ENCODE measurements around the gene SDK1.
A peak's percentile ranks its signal among the peaks of the same experiment; 100 is the strongest.

Gene SDK1

GRCh38 chr7:3918576-3918975, 617.5 kb downstream of the SDK1 start:
- no peak for TF ChIP-seq CTCF (IDR thresholded peaks at IDR 0.05; ENCODE audit: poor library complexity, severe bottlenecking)
- Histone ChIP-seq H3K9me3 (ENCODE audit: severe bottlenecking) (no peaks in the 10 kb centered on the region), H3K36me3 (ENCODE audit: low read depth) (no peaks in the 10 kb centered on the region), H3K4me3 (ENCODE audit: severe bottlenecking) (no peak overlapping the region), H3K27ac (ENCODE audit: poor library complexity, severe bottlenecking) (no peak overlapping the region), H3K4me1 (ENCODE audit: insufficient read depth, poor library complexity, severe bottlenecking) (peaks cover 15% of the 10 kb centered on the region), H3K27me3 (ENCODE audit: insufficient read depth, poor library complexity, severe bottlenecking) (no peaks in the 10 kb centered on the region)
- DNase-seq (ENCODE audit: low spot score) (no peak), ATAC-seq (ENCODE audit: low read depth) (no peak)

GRCh38 chr7:3922175-3922635, 621.2 kb downstream of the SDK1 start:
- Histone ChIP-seq H3K9me3 (ENCODE audit: severe bottlenecking) (no peaks in the 10 kb centered on the region), H3K36me3 (ENCODE audit: low read depth) (no peaks in the 10 kb centered on the region), H3K4me3 (ENCODE audit: severe bottlenecking) (no peak overlapping the region), H3K27ac (ENCODE audit: poor library complexity, severe bottlenecking) (no peak overlapping the region), H3K27me3 (ENCODE audit: insufficient read depth, poor library complexity, severe bottlenecking) (no peaks in the 10 kb centered on the region), H3K4me1 (ENCODE audit: insufficient read depth, poor library complexity, severe bottlenecking) (peaks cover 6% of the 10 kb centered on the region)
- TF ChIP-seq CTCF (IDR thresholded peaks at IDR 0.05; ENCODE audit: poor library complexity, severe bottlenecking) = peak; percentile 57
- ATAC-seq (ENCODE audit: low read depth) (peak; percentile 94), DNase-seq (ENCODE audit: low spot score) (no peak)

- Histone ChIP-seq H3K4me3 (ENCODE audit: severe bottlenecking) (no peak overlapping the region), H3K9me3 (ENCODE audit: severe bottlenecking) (no peaks in the 10 kb centered on the region), H3K4me1 (ENCODE audit: insufficient read depth, poor library complexity, severe bottlenecking) (peaks cover 6% of the 10 kb centered on the region), H3K27me3 (ENCODE audit: insufficient read depth, poor library complexity, severe bottlenecking) (no peaks in the 10 kb centered on the region), H3K36me3 (ENCODE audit: low read depth) (no peaks in the 10 kb centered on the region), H3K27ac (ENCODE audit: poor library complexity, severe bottlenecking) (no peak overlapping the region)
- DNase-seq (ENCODE audit: low spot score) (no peak), ATAC-seq (ENCODE audit: low read depth) (no peak)
- TF ChIP-seq CTCF (IDR thresholded peaks at IDR 0.05; ENCODE audit: poor library complexity, severe bottlenecking) = no peak
Observed at GRCh38 chr7:3923307-3923918, 622.4 kb downstream of the SDK1 start.

GRCh38 chr7:3924277-3924676, 623.2 kb downstream of the SDK1 start:
- H3K36me3 ChIP-seq (ENCODE audit: low read depth) = no peaks in the 10 kb centered on the region
- peaks cover 6% of the 10 kb centered on the region for H3K4me1 ChIP-seq (ENCODE audit: insufficient read depth, poor library complexity, severe bottlenecking)
- no peaks in the 10 kb centered on the region for H3K9me3 ChIP-seq (ENCODE audit: severe bottlenecking)
- no peaks in the 10 kb centered on the region for H3K27me3 ChIP-seq (ENCODE audit: insufficient read depth, poor library complexity, severe bottlenecking)
- TF ChIP-seq CTCF (IDR thresholded peaks at IDR 0.05; ENCODE audit: poor library complexity, severe bottlenecking) = no peak
- DNase-seq (ENCODE audit: low spot score) (no peak), ATAC-seq (ENCODE audit: low read depth) (no peak)
- H3K27ac ChIP-seq (ENCODE audit: poor library complexity, severe bottlenecking) = no peak overlapping the region
- no peak overlapping the region for H3K4me3 ChIP-seq (ENCODE audit: severe bottlenecking)

- TF ChIP-seq CTCF (IDR thresholded peaks at IDR 0.05; ENCODE audit: poor library complexity, severe bottlenecking) = no peak
- Histone ChIP-seq H3K4me3 (ENCODE audit: severe bottlenecking) (no peak overlapping the region), H3K4me1 (ENCODE audit: insufficient read depth, poor library complexity, severe bottlenecking) (peaks cover 5% of the 10 kb centered on the region), H3K27ac (ENCODE audit: poor library complexity, severe bottlenecking) (no peak overlapping the region), H3K27me3 (ENCODE audit: insufficient read depth, poor library complexity, severe bottlenecking) (no peaks in the 10 kb centered on the region), H3K36me3 (ENCODE audit: low read depth) (no peaks in the 10 kb centered on the region), H3K9me3 (ENCODE audit: severe bottlenecking) (no peaks in the 10 kb centered on the region)
- ATAC-seq (ENCODE audit: low read depth) (no peak), DNase-seq (ENCODE audit: low spot score) (no peak)
Observed at GRCh38 chr7:3927446-3928110, 626.5 kb downstream of the SDK1 start.

All from RWPE2 (cell line).